ENCODE data around the gene HOXC10.

The HOXC10 gene

DNA sequence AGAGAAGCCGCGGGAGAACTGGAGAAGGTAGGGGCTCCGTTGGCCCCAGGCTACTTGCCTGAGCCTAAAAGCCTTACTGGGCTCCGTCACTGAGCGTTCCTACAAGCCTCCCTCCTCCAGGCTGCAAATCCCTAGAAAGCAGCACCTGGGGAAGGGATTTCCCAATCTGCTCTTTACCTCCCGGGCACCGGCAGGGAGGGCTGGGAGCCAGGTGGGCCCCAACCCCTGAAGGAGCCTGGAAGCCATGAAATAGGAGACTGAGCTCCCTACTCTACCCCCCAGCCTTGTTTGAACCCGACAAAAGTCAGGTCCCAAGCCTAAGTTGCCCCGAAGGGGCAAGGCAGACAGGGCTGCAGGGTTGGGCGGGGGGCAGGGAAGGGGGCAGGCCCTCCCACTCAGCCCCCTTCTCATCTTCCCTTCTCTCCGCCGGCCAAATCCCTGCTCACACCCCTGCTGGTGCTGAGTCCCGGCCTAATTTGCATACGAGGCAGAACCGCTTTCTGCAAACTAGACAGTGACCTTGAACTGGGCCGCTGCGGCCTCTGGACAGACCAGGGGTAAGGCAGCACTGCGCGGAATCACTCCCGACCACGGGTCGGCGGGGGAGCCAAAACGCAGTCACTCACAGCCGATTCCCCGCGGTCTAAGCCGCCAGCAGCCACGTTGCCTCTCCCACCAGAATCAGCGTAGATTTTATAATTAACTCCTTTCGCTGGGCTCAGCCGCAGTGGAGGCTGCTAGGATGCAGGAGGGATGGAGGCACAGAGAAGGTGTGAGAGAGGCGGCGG lies 34.0 kb upstream of the HOXC10 start:
- TF ChIP-seq, protein P1, sequence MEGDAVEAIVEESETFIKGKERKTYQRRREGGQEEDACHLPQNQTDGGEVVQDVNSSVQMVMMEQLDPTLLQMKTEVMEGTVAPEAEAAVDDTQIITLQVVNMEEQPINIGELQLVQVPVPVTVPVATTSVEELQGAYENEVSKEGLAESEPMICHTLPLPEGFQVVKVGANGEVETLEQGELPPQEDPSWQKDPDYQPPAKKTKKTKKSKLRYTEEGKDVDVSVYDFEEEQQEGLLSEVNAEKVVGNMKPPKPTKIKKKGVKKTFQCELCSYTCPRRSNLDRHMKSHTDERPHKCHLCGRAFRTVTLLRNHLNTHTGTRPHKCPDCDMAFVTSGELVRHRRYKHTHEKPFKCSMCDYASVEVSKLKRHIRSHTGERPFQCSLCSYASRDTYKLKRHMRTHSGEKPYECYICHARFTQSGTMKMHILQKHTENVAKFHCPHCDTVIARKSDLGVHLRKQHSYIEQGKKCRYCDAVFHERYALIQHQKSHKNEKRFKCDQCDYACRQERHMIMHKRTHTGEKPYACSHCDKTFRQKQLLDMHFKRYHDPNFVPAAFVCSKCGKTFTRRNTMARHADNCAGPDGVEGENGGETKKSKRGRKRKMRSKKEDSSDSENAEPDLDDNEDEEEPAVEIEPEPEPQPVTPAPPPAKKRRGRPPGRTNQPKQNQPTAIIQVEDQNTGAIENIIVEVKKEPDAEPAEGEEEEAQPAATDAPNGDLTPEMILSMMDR (IDR thresholded peaks at IDR 0.05; ENCODE audit: low read depth, low read length) = no peak
- H3K4me3 ChIP-seq (ENCODE audit: low read depth, low read length) = no peak overlapping the region
- DNase-seq (ENCODE audit: low read depth, low spot score) = no peak
- in situ Hi-C loops (cut with HindIII; ENCODE audit: low sequenced_read_pairs) = no loop called here

DNA sequence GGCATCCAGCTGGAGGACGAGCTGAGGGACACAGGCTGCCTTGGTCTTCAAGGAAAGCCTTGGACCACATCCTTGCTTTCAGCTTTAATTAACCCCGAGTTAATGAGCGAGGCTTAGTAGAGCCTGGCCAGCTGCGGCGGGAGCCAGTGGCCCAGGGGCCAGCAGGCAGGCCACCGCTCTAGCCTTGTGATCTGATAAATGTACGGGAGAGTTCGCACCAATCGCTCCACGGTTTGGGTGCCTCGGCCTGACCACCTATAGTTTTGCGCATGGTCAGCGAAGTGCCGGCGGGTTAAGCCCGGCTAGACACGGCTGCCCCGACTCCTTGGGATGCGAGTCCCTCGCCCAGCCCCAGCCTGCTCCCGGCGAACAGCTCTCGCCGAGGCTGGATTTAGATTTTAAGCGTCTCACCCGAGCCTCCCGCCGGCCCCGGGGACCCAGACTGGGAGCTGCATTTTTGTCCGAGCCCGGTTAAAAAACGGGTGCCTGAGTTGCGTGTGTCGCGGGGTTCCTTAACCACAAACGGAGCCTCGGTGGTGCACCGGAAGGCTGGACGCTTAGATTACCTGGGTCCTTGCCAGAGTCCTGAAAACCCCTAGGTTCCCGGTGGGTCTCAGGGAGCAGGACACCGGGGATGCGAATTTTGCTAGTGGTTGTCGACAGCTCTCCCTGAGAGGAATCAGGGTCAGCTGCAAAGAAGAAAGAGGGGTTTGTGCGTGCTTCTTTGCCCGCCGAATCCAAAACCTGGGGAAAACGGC lies 33.2 kb upstream of the HOXC10 start:
- TF ChIP-seq, protein P1 (IDR thresholded peaks at IDR 0.05; ENCODE audit: low read depth, low read length) = no peak
- in situ Hi-C loops (cut with HindIII; ENCODE audit: low sequenced_read_pairs) = no loop called here
- DNase-seq (ENCODE audit: low read depth, low spot score) = no peak
- no peak overlapping the region for H3K4me3 ChIP-seq (ENCODE audit: low read depth, low read length)

DNA sequence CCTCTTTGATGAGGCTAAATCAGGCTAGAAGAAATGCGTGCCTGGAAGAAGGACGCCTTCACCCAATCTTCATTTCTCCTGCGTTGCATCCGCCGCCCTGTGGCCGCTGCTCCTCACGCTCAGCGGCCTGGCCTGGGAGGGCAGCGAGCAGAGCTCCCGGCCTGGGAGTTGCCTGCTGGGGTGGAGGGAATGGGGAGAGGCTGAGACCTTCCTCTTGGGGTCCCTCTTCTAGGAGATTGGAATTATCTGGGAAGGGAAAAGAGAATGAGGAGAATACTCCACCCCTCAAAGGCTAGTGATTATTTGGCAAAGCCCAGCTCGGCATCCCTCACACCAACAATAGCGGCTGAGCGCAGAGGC lies 32.6 kb upstream of the HOXC10 start:
- in situ Hi-C loops (cut with HindIII; ENCODE audit: low sequenced_read_pairs) = no loop called here

DNA sequence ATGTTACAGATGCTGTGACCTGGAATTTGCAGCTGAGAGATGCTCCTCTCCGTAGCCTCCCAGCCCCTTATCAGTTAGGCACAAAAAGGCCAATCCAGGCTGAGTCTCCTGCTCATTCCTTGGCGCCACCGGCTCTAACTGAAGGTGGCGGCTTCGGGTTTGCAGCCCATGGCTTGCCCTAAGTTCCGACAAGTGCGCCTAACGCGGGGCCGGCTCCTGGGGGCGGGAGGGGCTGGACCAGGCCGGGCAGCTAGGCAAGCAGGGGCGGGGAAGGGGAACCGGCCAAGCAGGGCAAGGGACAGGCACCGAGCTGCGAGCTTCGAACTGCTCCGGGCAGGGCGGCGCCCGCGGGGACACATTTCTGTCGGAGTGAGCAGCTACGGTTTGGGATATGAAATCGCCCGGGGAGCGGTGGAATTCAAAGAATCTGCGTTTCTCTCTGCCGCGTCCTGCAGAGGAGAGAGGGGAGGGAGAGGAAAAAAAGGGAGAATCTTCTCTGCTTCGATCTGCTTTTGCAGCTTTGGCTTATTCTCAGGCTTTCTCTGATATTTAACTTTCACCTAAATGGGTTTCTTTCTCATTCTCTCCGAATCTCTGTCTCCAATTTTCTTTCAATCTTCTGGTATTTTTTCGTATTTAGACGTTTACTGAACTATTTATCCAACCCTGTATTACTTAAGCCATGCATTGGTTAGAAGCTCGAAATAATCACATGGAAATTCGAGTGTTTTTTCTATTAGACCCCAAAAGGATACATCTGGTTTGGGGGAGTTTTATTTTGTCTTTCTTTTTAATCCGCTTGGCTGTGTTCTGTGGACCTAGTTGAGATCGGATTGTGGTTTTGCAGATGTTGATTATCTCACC lies 31.8 kb upstream of the HOXC10 start:
- in situ Hi-C loops (cut with HindIII; ENCODE audit: low sequenced_read_pairs) = no loop called here
- TF ChIP-seq, protein P1 (IDR thresholded peaks at IDR 0.05; ENCODE audit: low read depth, low read length) = no peak
- H3K4me3 ChIP-seq (ENCODE audit: low read depth, low read length) = no peak overlapping the region
- no peak for DNase-seq (ENCODE audit: low read depth, low spot score)

More for the DNA sequence above, 32.6 kb upstream of the HOXC10 start:
- DNase-seq (ENCODE audit: low read depth, low spot score) = no peak
- no peak overlapping the region for H3K4me3 ChIP-seq (ENCODE audit: low read depth, low read length)
- TF ChIP-seq, protein P1 (IDR thresholded peaks at IDR 0.05; ENCODE audit: low read depth, low read length) = peak; percentile 23

DNA sequence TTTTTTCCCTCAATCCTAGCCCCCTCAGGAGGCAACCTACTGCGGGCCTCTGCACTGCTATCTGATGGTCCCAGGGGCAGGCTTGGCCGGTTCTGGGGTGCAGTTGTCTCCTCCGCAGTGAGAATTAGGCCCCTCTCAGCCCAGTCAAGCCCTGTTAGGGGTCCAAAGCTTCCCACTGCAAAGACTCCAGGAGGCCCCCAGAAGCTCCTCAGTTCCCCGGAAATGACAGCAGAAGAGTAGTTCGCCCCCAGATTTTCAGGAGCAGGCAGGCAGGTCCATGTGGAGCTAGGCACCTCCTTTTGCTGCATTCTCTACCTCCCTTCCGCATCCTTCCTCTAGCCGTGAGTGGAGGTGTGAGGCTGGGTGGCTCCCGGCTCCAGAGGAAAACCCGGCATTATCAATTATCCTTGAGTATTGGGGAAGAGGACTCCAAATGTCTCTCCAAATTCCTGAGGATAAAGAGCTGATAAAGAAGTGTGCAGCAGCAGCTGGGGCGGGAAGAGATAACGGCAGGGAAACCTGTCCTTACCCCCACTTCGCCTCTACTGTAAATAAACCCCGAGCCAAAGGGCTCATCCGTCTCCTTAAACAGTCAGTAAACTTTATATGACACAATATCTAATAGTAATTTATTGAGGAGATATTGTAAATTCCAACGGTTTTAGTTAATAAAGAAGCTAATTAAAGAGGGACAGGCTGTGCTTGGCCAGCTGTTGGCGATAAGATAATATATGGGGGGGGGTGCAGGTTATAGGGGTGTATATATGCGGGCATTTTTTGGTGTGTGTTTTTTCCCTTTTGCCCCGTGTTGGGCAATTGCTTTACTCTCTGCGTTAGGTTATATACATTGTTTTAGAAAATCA lies 30.9 kb upstream of the HOXC10 start:
- TF ChIP-seq, protein P1 (IDR thresholded peaks at IDR 0.05; ENCODE audit: low read depth, low read length) = no peak
- DNase-seq (ENCODE audit: low read depth, low spot score) = no peak
- no peak overlapping the region for H3K4me3 ChIP-seq (ENCODE audit: low read depth, low read length)
- in situ Hi-C loops (cut with HindIII; ENCODE audit: low sequenced_read_pairs) = no loop called here
